Caki2 (cell line): ENCODE results near the gene INTS1. TPM values are rescaled to one million over a fixed set of nuclear protein-coding genes. Genes with fewer than 3 reads are reported as not detected.

Experiments used
- DNase-seq: peaks from one replicate; pipeline ENCODE4 v3.0.0-alpha.2; 2015; ENCODE audit warnings: low read depth
- in situ Hi-C: cut with HindIII; loops from 2 replicates; pipeline ENCODE4 v1.10.0; 2016; ENCODE audit warnings: low sequenced_read_pairs, low pct_unique_long_range_greater_than_20kb, mixed read lengths
- total RNA-seq: library from RNA; depleted of rRNA; stranded (reverse); fragments of >200 nt; shearing (Covaris generic); gene quantifications from 2 replicates; pipeline ENCODE4 v1.2.3, GENCODE V29; 2014; ENCODE audit warnings: low replicate concordance

INTS1 gene
- total RNA-seq, 1 experiment from 2014 or later = 39.4 TPM

GRCh38 chr7:1498370-1499305, 5.6 kb downstream of the INTS1 start:
- in situ Hi-C loops = no loop called here

GRCh38 chr7:1497293-1497927, 6.8 kb downstream of the INTS1 start:
- in situ Hi-C loops = no loop called here
- no peak for DNase-seq

More at GRCh38 chr7:1498370-1499305, 5.6 kb downstream of the INTS1 start:
- DNase-seq = no peak

GRCh38 chr7:1496531-1497292, 7.5 kb downstream of the INTS1 start:
- in situ Hi-C loops = no loop called here
- no peak for DNase-seq

GRCh38 chr7:1495564-1496242, 8.5 kb downstream of the INTS1 start:
- in situ Hi-C loops = no loop called here
- DNase-seq = no peak

- in situ Hi-C loops = no loop called here
Measured at GRCh38 chr7:1494866-1495563, 9.2 kb downstream of the INTS1 start.

GRCh38 chr7:1494447-1494846, 9.7 kb downstream of the INTS1 start:
- in situ Hi-C loops = no loop called here
- no peak for DNase-seq

More at GRCh38 chr7:1494866-1495563, 9.2 kb downstream of the INTS1 start:
- DNase-seq = no peak

- in situ Hi-C loops = no loop called here
- no peak for DNase-seq
Measured at GRCh38 chr7:1493571-1493970, 10.6 kb downstream of the INTS1 start.

- DNase-seq = no peak
- in situ Hi-C loops = no loop called here
Measured at GRCh38 chr7:1493129-1493528, 11.1 kb downstream of the INTS1 start.

GRCh38 chr7:1492640-1493039, 11.5 kb downstream of the INTS1 start:
- no peak for DNase-seq
- in situ Hi-C loops = no loop called here

- DNase-seq = no peak
- in situ Hi-C loops = no loop called here
Measured at GRCh38 chr7:1492221-1492620, 12.0 kb downstream of the INTS1 start.

- DNase-seq = no peak
- in situ Hi-C loops = no loop called here
Measured at GRCh38 chr7:1490837-1491236, 13.4 kb downstream of the INTS1 start.

GRCh38 chr7:1489336-1489735, 14.9 kb downstream of the INTS1 start:
- in situ Hi-C loops = no loop called here
- no peak for DNase-seq

- no peak for DNase-seq
- in situ Hi-C loops = no loop called here
Measured at GRCh38 chr7:1488016-1488415, 16.2 kb downstream of the INTS1 start.

- DNase-seq = no peak
- in situ Hi-C loops = no loop called here
Measured at GRCh38 chr7:1487466-1487865, 16.7 kb downstream of the INTS1 start.

GRCh38 chr7:1486571-1486970, 17.6 kb downstream of the INTS1 start:
- in situ Hi-C loops = no loop called here
- DNase-seq = no peak

GRCh38 chr7:1485156-1485555, 19.0 kb downstream of the INTS1 start:
- in situ Hi-C loops = no loop called here
- DNase-seq = no peak

- in situ Hi-C loops = no loop called here
Measured at GRCh38 chr7:1484569-1484968, 19.6 kb downstream of the INTS1 start.

More at GRCh38 chr7:1484569-1484968, 19.6 kb downstream of the INTS1 start:
- no peak for DNase-seq
